ENCODE results near the gene AKAP9. TPM values are rescaled to one million over a fixed set of nuclear protein-coding genes. Genes with fewer than 3 reads are reported as not detected.
"Not testable (repeated sequence)": the region's sequence is repeated elsewhere in the genome, so short reads cannot be mapped to it uniquely, and the experiment has no call there.

Gene AKAP9
- total RNA-seq, 1 donor, result 56.5 TPM

- H3K4me3 ChIP-seq (ENCODE audit: insufficient read depth, low read length), result no peak overlapping the region
- no peaks in the 10 kb centered on the region for H3K27me3 ChIP-seq (ENCODE audit: insufficient read depth, low read length)
- no peaks in the 10 kb centered on the region for H3K79me2 ChIP-seq (ENCODE audit: insufficient read depth, low read length)
- no peak overlapping the region for H3K4me2 ChIP-seq (ENCODE audit: insufficient read depth, low read length)
- H3K9me3 ChIP-seq (ENCODE audit: low read depth, low read length), result no peaks in the 10 kb centered on the region
- no peak for DNase-seq (ENCODE audit: insufficient read length, low spot score, missing footprints)
- no peak overlapping the region for H2AFZ ChIP-seq (ENCODE audit: low read length)
- H3K36me3 ChIP-seq (ENCODE audit: insufficient read depth, low read length), result no peaks in the 10 kb centered on the region
- no peaks in the 10 kb centered on the region for H4K20me1 ChIP-seq (ENCODE audit: insufficient read depth, low read length)
- H3K27ac ChIP-seq (ENCODE audit: low read depth, low read length), result no peak overlapping the region
- no peak for TF ChIP-seq CTCF (IDR thresholded peaks at IDR 0.05; ENCODE audit: extremely low read depth, low read depth, low read length)
- no peaks in the 10 kb centered on the region for H3K4me1 ChIP-seq (ENCODE audit: insufficient read depth, low read length)
Measured at GRCh38 chr7:91929463-91929862, 11.2 kb upstream of the AKAP9 start.

- H3K9me3 ChIP-seq (ENCODE audit: low read depth, low read length), result no peaks in the 10 kb centered on the region
- peak overlapping the region; percentile 79 for H3K4me2 ChIP-seq (ENCODE audit: insufficient read depth, low read length)
- peak overlapping the region; percentile 95 for H2AFZ ChIP-seq (ENCODE audit: low read length)
- peaks cover 6% of the 10 kb centered on the region for H3K4me1 ChIP-seq (ENCODE audit: insufficient read depth, low read length)
- peaks cover 45% of the 10 kb centered on the region for H3K79me2 ChIP-seq (ENCODE audit: insufficient read depth, low read length)
- H3K4me3 ChIP-seq (ENCODE audit: insufficient read depth, low read length), result peak overlapping the region; percentile 92
- no peaks in the 10 kb centered on the region for H3K36me3 ChIP-seq (ENCODE audit: insufficient read depth, low read length)
- H4K20me1 ChIP-seq (ENCODE audit: insufficient read depth, low read length), result peaks cover 6% of the 10 kb centered on the region
- TF ChIP-seq CTCF (IDR thresholded peaks at IDR 0.05; ENCODE audit: extremely low read depth, low read depth, low read length), result no peak
- no peak for DNase-seq (ENCODE audit: insufficient read length, low spot score, missing footprints)
- H3K27me3 ChIP-seq (ENCODE audit: insufficient read depth, low read length), result no peaks in the 10 kb centered on the region
- H3K27ac ChIP-seq (ENCODE audit: low read depth, low read length), result peak overlapping the region; percentile 83
Measured at GRCh38 chr7:91940171-91940570, 491 bp upstream of the AKAP9 start.

DNA sequence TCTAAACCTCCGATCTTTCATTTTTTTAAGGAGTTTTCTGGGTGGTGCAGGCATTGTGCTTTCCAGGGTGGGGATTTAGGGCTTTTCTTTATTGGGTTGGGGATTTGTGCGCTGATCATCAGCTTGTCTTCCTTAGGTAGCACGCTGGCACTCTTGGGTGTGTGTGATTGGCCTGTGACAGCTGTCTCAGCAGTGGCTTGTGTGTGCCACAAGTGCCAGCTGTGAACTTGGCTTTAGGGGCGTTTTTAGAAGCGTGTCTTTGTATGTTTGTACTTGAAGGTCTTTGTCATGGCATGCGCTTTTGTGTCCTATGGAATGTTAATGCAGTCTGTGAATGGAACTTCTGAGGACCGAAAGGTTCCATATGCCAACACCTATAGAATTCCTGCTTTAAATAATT lies 788 bp downstream of the AKAP9 start:
- peak overlapping the region; percentile 95 for H2AFZ ChIP-seq (ENCODE audit: low read length)
- no peak for TF ChIP-seq CTCF (IDR thresholded peaks at IDR 0.05; ENCODE audit: extremely low read depth, low read depth, low read length)
- H3K4me3 ChIP-seq (ENCODE audit: insufficient read depth, low read length), result peak overlapping the region; percentile 92
- H3K79me2 ChIP-seq (ENCODE audit: insufficient read depth, low read length), result peaks cover 57% of the 10 kb centered on the region
- H3K4me2 ChIP-seq (ENCODE audit: insufficient read depth, low read length), result peak overlapping the region; percentile 79
- H3K27me3 ChIP-seq (ENCODE audit: insufficient read depth, low read length), result no peaks in the 10 kb centered on the region
- H4K20me1 ChIP-seq (ENCODE audit: insufficient read depth, low read length), result peaks cover 14% of the 10 kb centered on the region
- DNase-seq (ENCODE audit: insufficient read length, low spot score, missing footprints), result peak; percentile 19
- peak overlapping the region; percentile 83 for H3K27ac ChIP-seq (ENCODE audit: low read depth, low read length)
- H3K4me1 ChIP-seq (ENCODE audit: insufficient read depth, low read length), result peaks cover 15% of the 10 kb centered on the region
- H3K9me3 ChIP-seq (ENCODE audit: low read depth, low read length), result no peaks in the 10 kb centered on the region
- H3K36me3 ChIP-seq (ENCODE audit: insufficient read depth, low read length), result no peaks in the 10 kb centered on the region

DNA sequence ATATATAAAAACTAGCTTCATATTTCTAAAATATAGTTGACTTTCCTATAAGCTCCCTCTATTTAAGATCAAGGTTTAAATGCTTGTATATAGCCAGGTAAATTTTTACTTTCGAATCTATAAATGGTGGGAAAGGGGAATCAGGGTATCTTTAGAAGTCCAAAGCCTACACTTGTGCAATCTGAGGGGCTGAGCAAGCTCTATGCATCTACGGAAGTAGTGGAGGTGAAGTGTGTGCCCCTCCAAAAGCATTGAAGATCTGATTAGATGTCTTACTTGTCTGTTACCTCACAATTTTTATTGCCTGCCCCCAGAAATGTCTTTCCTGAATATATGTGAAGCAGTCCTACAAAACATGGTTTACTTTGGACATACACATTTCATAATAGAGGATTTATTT lies 1.6 kb downstream of the AKAP9 start:
- Histone ChIP-seq H3K9me3 (ENCODE audit: low read depth, low read length) (no peaks in the 10 kb centered on the region), H3K79me2 (ENCODE audit: insufficient read depth, low read length) (peaks cover 64% of the 10 kb centered on the region), H3K36me3 (ENCODE audit: insufficient read depth, low read length) (no peaks in the 10 kb centered on the region), H3K27me3 (ENCODE audit: insufficient read depth, low read length) (no peaks in the 10 kb centered on the region), H3K4me3 (ENCODE audit: insufficient read depth, low read length) (peak overlapping the region; percentile 39), H3K4me2 (ENCODE audit: insufficient read depth, low read length) (peak overlapping the region; percentile 79), H2AFZ (ENCODE audit: low read length) (no peak overlapping the region), H3K4me1 (ENCODE audit: insufficient read depth, low read length) (peaks cover 15% of the 10 kb centered on the region), H3K27ac (ENCODE audit: low read depth, low read length) (no peak overlapping the region), H4K20me1 (ENCODE audit: insufficient read depth, low read length) (peaks cover 14% of the 10 kb centered on the region)
- no peak for DNase-seq (ENCODE audit: insufficient read length, low spot score, missing footprints)
- TF ChIP-seq CTCF (IDR thresholded peaks at IDR 0.05; ENCODE audit: extremely low read depth, low read depth, low read length), result no peak

DNA sequence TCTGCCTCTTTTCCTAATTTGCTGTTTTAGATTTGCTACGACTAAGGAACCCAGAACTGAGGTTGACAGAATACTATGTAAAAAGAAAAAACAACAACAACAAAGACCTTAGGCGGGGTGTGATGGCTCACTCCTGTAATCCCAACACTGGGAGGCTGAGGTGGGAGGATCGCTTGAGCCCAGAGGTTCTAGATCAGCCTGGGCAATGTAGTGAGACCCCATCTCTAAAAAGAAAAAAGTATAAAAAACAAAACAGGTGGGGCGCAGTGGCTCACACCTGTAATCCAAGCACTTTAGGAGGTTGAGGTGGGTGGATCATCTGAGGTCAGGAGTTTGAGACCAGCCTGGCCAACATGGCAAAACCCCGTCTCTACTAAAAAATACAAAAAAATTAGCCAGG lies 4.3 kb downstream of the AKAP9 start:
- H3K4me3 ChIP-seq (ENCODE audit: insufficient read depth, low read length); H3K9me3 ChIP-seq (ENCODE audit: low read depth, low read length); H3K4me2 ChIP-seq (ENCODE audit: insufficient read depth, low read length); H3K36me3 ChIP-seq (ENCODE audit: insufficient read depth, low read length); H2AFZ ChIP-seq (ENCODE audit: low read length); DNase-seq (ENCODE audit: insufficient read length, low spot score, missing footprints); H3K27me3 ChIP-seq (ENCODE audit: insufficient read depth, low read length): not testable (repeated sequence)
- Histone ChIP-seq H4K20me1 (ENCODE audit: insufficient read depth, low read length) (peaks cover 24% of the 10 kb centered on the region), H3K27ac (ENCODE audit: low read depth, low read length) (peak overlapping the region; percentile 29), H3K4me1 (ENCODE audit: insufficient read depth, low read length) (peaks cover 10% of the 10 kb centered on the region), H3K79me2 (ENCODE audit: insufficient read depth, low read length) (peaks cover 84% of the 10 kb centered on the region)
